Transverse colon (tissue), 4 donors: ENCODE results near the gene DNAAF8.

Experiments
- POLR2AphosphoS5 ChIP-seq, 3 donors: sonication (generic); formaldehyde crosslinking; IDR thresholded peaks; one replicate each; pipeline ENCODE4 v1.6.1; 2016; ENCODE audit warnings: antibody characterized with exemption in 3 of 3
- TF ChIP-seq, protein P1 (sequence below), 5 experiments: fragments of 200-600 bp in 3 of 5; fragments of 450-650 bp in 2 of 5; sonication (generic) in 3 of 5; IDR thresholded peaks; 1 replicate in 2 of 5; 2 replicates in 3 of 5; pipeline ENCODE4 v1.5.1; 2016 to 2017; ENCODE audit warnings: antibody characterized with exemption in 5 of 5, inconsistent platforms in 3 of 5, mild to moderate bottlenecking in 2 of 5, moderate library complexity in 1 of 5

GRCh38 chr16:4704491-4704890, 29.8 kb upstream of the DNAAF8 start:
- no peak for TF ChIP-seq POLR2AphosphoS5 (IDR thresholded peaks at IDR 0.05)
- TF ChIP-seq, protein P1, sequence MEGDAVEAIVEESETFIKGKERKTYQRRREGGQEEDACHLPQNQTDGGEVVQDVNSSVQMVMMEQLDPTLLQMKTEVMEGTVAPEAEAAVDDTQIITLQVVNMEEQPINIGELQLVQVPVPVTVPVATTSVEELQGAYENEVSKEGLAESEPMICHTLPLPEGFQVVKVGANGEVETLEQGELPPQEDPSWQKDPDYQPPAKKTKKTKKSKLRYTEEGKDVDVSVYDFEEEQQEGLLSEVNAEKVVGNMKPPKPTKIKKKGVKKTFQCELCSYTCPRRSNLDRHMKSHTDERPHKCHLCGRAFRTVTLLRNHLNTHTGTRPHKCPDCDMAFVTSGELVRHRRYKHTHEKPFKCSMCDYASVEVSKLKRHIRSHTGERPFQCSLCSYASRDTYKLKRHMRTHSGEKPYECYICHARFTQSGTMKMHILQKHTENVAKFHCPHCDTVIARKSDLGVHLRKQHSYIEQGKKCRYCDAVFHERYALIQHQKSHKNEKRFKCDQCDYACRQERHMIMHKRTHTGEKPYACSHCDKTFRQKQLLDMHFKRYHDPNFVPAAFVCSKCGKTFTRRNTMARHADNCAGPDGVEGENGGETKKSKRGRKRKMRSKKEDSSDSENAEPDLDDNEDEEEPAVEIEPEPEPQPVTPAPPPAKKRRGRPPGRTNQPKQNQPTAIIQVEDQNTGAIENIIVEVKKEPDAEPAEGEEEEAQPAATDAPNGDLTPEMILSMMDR (IDR thresholded peaks at IDR 0.05) = no peak
